ENCODE results near the gene TM6SF1.
"Not testable (repeated sequence)": the region's sequence is repeated elsewhere in the genome, so short reads cannot be mapped to it uniquely, and the experiment has no call there.

- not testable (repeated sequence) for TF ChIP-seq CTCF (IDR thresholded peaks at IDR 0.05; ENCODE audit: insufficient read depth, low read depth, low read length); EZH2 (IDR thresholded peaks at IDR 0.05; ENCODE audit: insufficient read depth, low read length)
Measured at GRCh38 chr15:83069211-83069642, 38.2 kb upstream of the TM6SF1 start.

All from astrocyte (in vitro differentiated cells and primary cell).